Brain microvascular endothelial cell (primary cell): ENCODE measurements around the gene TMEM209.

ENCODE experiments used
- DNase-seq: peaks from one replicate; pipeline ENCODE4 v3.0.0-alpha.2; 2020
- H3K27ac ChIP-seq: fragments of 250-450 bp; sonication (Bioruptor Pico); 2 replicates; pipeline ENCODE4 v1.5.1; 2020; ENCODE audit warnings: mild to moderate bottlenecking, moderate library complexity
- H3K27me3 ChIP-seq: fragments of 250-450 bp; sonication (Bioruptor Pico); replicated peaks from 2 replicates; pipeline ENCODE4 v1.5.1; 2020; ENCODE audit warnings: mild to moderate bottlenecking
- H3K36me3 ChIP-seq: fragments of 250-450 bp; sonication (Bioruptor Pico); replicated peaks from 2 replicates; pipeline ENCODE4 v1.5.1; 2020; ENCODE audit warnings: mild to moderate bottlenecking
- H3K4me3 ChIP-seq: 2 replicates; pipeline ENCODE4 v1.5.1; 2011; ENCODE audit warnings: low read depth, mild to moderate bottlenecking, control low read depth, low read length, moderate library complexity
- CTCF ChIP-seq: IDR thresholded peaks from 2 replicates; pipeline ENCODE4 v1.5.1; 2011; ENCODE audit warnings: low read depth, mild to moderate bottlenecking, moderate library complexity, low read length, control low read depth, inconsistent platforms; ENCODE audit errors: missing control alignments
- in situ Hi-C: cut with HindIII; loops from 2 replicates; pipeline ENCODE4 v1.10.0; 2017; ENCODE audit warnings: low sequenced_read_pairs, low pct_ligation_motif_present

Gene TMEM209

GRCh38 chr7:130174237-130174959, 30.8 kb downstream of the TMEM209 start:
- no peaks in the 10 kb centered on the region for H3K27me3 ChIP-seq
- no peak overlapping the region for H3K4me3 ChIP-seq
- in situ Hi-C loops, result no loop called here
- TF ChIP-seq CTCF, result no peak
- no peak overlapping the region for H3K27ac ChIP-seq
- no peak for DNase-seq
- peaks cover 7% of the 10 kb centered on the region for H3K36me3 ChIP-seq

- Histone ChIP-seq H3K4me3 (no peak overlapping the region), H3K36me3 (no peaks in the 10 kb centered on the region), H3K27ac (no peak overlapping the region), H3K27me3 (no peaks in the 10 kb centered on the region)
- no peak for TF ChIP-seq CTCF
- DNase-seq, result no peak
- in situ Hi-C loops, result no loop called here
These were observed 43.0 kb downstream of the TMEM209 start for GRCh38 chr7:130162196-130162595.

- Histone ChIP-seq H3K27ac (no peak overlapping the region), H3K36me3 (no peaks in the 10 kb centered on the region), H3K27me3 (no peaks in the 10 kb centered on the region), H3K4me3 (no peak overlapping the region)
- in situ Hi-C loops, result no loop called here
- no peak for DNase-seq
- no peak for TF ChIP-seq CTCF
These were observed 44.8 kb downstream of the TMEM209 start for GRCh38 chr7:130160455-130160854.

GRCh38 chr7:130160023-130160422, 45.2 kb downstream of the TMEM209 start:
- no peak overlapping the region for H3K27ac ChIP-seq
- no peak for TF ChIP-seq CTCF
- no peaks in the 10 kb centered on the region for H3K36me3 ChIP-seq
- no peak overlapping the region for H3K4me3 ChIP-seq
- no peak for DNase-seq
- in situ Hi-C loops, result no loop called here
- no peaks in the 10 kb centered on the region for H3K27me3 ChIP-seq

- in situ Hi-C loops, result no loop called here
- Histone ChIP-seq H3K27me3 (no peaks in the 10 kb centered on the region), H3K36me3 (no peaks in the 10 kb centered on the region), H3K4me3 (no peak overlapping the region), H3K27ac (no peak overlapping the region)
- no peak for DNase-seq
- no peak for TF ChIP-seq CTCF
These were observed 47.5 kb downstream of the TMEM209 start for GRCh38 chr7:130157700-130158099.

- Histone ChIP-seq H3K36me3 (no peaks in the 10 kb centered on the region), H3K27me3 (no peaks in the 10 kb centered on the region), H3K27ac (no peak overlapping the region), H3K4me3 (no peak overlapping the region)
- no peak for DNase-seq
- in situ Hi-C loops, result no loop called here
- no peak for TF ChIP-seq CTCF
These were observed 49.1 kb downstream of the TMEM209 start for GRCh38 chr7:130156140-130156539.
